ENCODE results near the gene BTBD17.

BTBD17 gene

GRCh38 chr17:74343121-74343520, 18.5 kb downstream of the BTBD17 start:
- DNase-seq (ENCODE audit: low spot score): no peak
- ChIA-PET CTCF (no interaction called here), POLR2A (ENCODE audit: low non-redundant PET) (no interaction called here)
- no peak overlapping the region for H3K27ac ChIP-seq
- no peak for TF ChIP-seq CTCF (conservative IDR thresholded peaks at IDR 0.05; ENCODE audit: low read depth)

- no peak for DNase-seq (ENCODE audit: low spot score)
- POLR2A ChIA-PET (ENCODE audit: low non-redundant PET): no interaction called here
- TF ChIP-seq CTCF (conservative IDR thresholded peaks at IDR 0.05; ENCODE audit: low read depth): no peak
- H3K27ac ChIP-seq: no peak overlapping the region
- CTCF ChIA-PET: no interaction called here
These were observed 19.4 kb downstream of the BTBD17 start for GRCh38 chr17:74342224-74342623.

GRCh38 chr17:74340470-74341023, 21.1 kb downstream of the BTBD17 start:
- ChIA-PET CTCF (interaction anchor here (0.6 to 0.7 kb wide), 3 partner anchors 44 to 85 kb away, joined by 3 read pairs; no protein-coding TSS in a partner anchor), POLR2A (ENCODE audit: low non-redundant PET) (no interaction called here)
- no peak overlapping the region for H3K27ac ChIP-seq
- TF ChIP-seq CTCF (conservative IDR thresholded peaks at IDR 0.05; ENCODE audit: low read depth): no peak
- DNase-seq (ENCODE audit: low spot score): no peak

GRCh38 chr17:74339537-74340195, 22.0 kb downstream of the BTBD17 start:
- no peak for TF ChIP-seq CTCF (conservative IDR thresholded peaks at IDR 0.05; ENCODE audit: low read depth)
- POLR2A ChIA-PET (ENCODE audit: low non-redundant PET): no interaction called here
- no peak for DNase-seq (ENCODE audit: low spot score)
- CTCF ChIA-PET: interaction anchor here (0.6 to 0.7 kb wide), 2 partner anchors 43 to 77 kb away, joined by 3 read pairs; no protein-coding TSS in a partner anchor
- no peak overlapping the region for H3K27ac ChIP-seq

- POLR2A ChIA-PET (ENCODE audit: low non-redundant PET): no interaction called here
- CTCF ChIA-PET: interaction anchor here (1.1 kb wide), 1 partner anchor 188 kb away, joined by 3 read pairs; no protein-coding TSS in a partner anchor
- H3K27ac ChIP-seq: no peak overlapping the region
- TF ChIP-seq CTCF (conservative IDR thresholded peaks at IDR 0.05; ENCODE audit: low read depth): no peak
- DNase-seq (ENCODE audit: low spot score): no peak
These were observed 23.7 kb downstream of the BTBD17 start for GRCh38 chr17:74337834-74338500.

GRCh38 chr17:74336307-74336706, 25.4 kb downstream of the BTBD17 start:
- CTCF ChIA-PET: interaction anchor here (0.6 kb wide), 1 partner anchor 154 kb away, joined by 3 read pairs; no protein-coding TSS in a partner anchor
- no peak for TF ChIP-seq CTCF (conservative IDR thresholded peaks at IDR 0.05; ENCODE audit: low read depth)
- POLR2A ChIA-PET (ENCODE audit: low non-redundant PET): no interaction called here
- no peak overlapping the region for H3K27ac ChIP-seq
- no peak for DNase-seq (ENCODE audit: low spot score)

Data from RWPE1 (cell line).